Measurements from ENCODE around the gene ISCU. TPM values are rescaled to one million over a fixed set of nuclear protein-coding genes. Genes with fewer than 3 reads are reported as not detected.

Gene ISCU
- total and polyA plus RNA-seq, 4 experiments from 2014 or later: 182 to 316 (median 231) TPM

- CTCF ChIA-PET (ENCODE audit: partially characterized antibody): interaction anchor here (2.0 kb wide), 1 partner anchor 20 kb away, joined by 7 read pairs; no protein-coding TSS in a partner anchor
- H3K27ac Mint-ChIP-seq: peak within 1 kb of the TSS in 3 of 7 donors; percentile 28 to 53 (median 46)
Observed at GRCh38 chr12:108597559-108598471, 35.4 kb downstream of the ISCU start, which contains the start of gene TMEM119. Gene TMEM119, minus strand, starts transcription at chr12:108598084. Its CDS starts 5,701 bp downstream, at chr12:108592383.

GRCh38 chr12:108598553-108599250, 36.3 kb downstream of the ISCU start:
- intact Hi-C loops (cut with micrococcal nuclease): no loop called here
- H3K4me1 Mint-ChIP-seq: no peaks in the 10 kb centered on the region
- POLR2A ChIA-PET (ENCODE audit: partially characterized antibody): no interaction called here
- Histone ChIP-seq H3K4me3 (ENCODE audit: low read length in 2 of 2) (no peak overlapping the region), H3K27ac (ENCODE audit: low read depth, low read length) (no peak overlapping the region), H3K4me1 (ENCODE audit: insufficient read depth, low read length) (no peaks in the 10 kb centered on the region), H3K36me3 (ENCODE audit: insufficient read depth, low read length) (no peaks in the 10 kb centered on the region), H3K27me3 (ENCODE audit: insufficient read depth, low read length) (no peaks in the 10 kb centered on the region), H3K9me3 (ENCODE audit: control insufficient read depth in 1 of 2, low read length in 2 of 2) (no peaks in the 10 kb centered on the region)
- H3K27me3 Mint-ChIP-seq: no peaks in the 10 kb centered on the region
- DNase-seq: no peak
- CTCF ChIA-PET (ENCODE audit: partially characterized antibody): interaction anchor here (2.0 kb wide), 1 partner anchor 19 kb away, joined by 7 read pairs; no protein-coding TSS in a partner anchor
- no peak overlapping the region for H3K4me3 Mint-ChIP-seq
- no peaks in the 10 kb centered on the region for H3K9me3 Mint-ChIP-seq
- no peak overlapping the region for H3K27ac Mint-ChIP-seq
- H3K36me3 Mint-ChIP-seq: no peaks in the 10 kb centered on the region

More at GRCh38 chr12:108597559-108598471, 35.4 kb downstream of the ISCU start, which contains the start of gene TMEM119:
- Mint-ChIP-seq H3K27me3 (no peaks in the 10 kb centered on the region), H3K4me1 (no peaks in the 10 kb centered on the region), H3K9me3 (no peaks in the 10 kb centered on the region), H3K4me3 (no peak within 1 kb of the TSS), H3K36me3 (no peaks in the 10 kb centered on the region)
- H3K9me3 ChIP-seq (ENCODE audit: control insufficient read depth in 1 of 2, low read length in 2 of 2): no peaks in the 10 kb centered on the region
- no peaks in the 10 kb centered on the region for H3K27me3 ChIP-seq (ENCODE audit: insufficient read depth, low read length)
- POLR2A ChIA-PET (ENCODE audit: partially characterized antibody): no interaction called here
- no peak within 1 kb of the TSS for H3K4me3 ChIP-seq (ENCODE audit: low read length in 2 of 2)
- DNase-seq: no peak
- no peaks in the 10 kb centered on the region for H3K36me3 ChIP-seq (ENCODE audit: insufficient read depth, low read length)
- H3K4me1 ChIP-seq (ENCODE audit: insufficient read depth, low read length): no peaks in the 10 kb centered on the region
- intact Hi-C loops (cut with micrococcal nuclease): no loop called here
- H3K27ac ChIP-seq (ENCODE audit: low read depth, low read length): no peak within 1 kb of the TSS

- Mint-ChIP-seq H3K27ac (no peak overlapping the region), H3K36me3 (no peaks in the 10 kb centered on the region)
- CTCF ChIA-PET (ENCODE audit: partially characterized antibody): interaction anchor here (2.7 kb wide), 1 partner anchor 18 kb away, joined by 13 read pairs; no protein-coding TSS in a partner anchor
Observed at GRCh38 chr12:108599541-108599940, 37.1 kb downstream of the ISCU start.

GRCh38 chr12:108599948-108600701, 37.7 kb downstream of the ISCU start:
- intact Hi-C loops (cut with micrococcal nuclease): no loop called here
- no peaks in the 10 kb centered on the region for H3K4me1 Mint-ChIP-seq
- no peaks in the 10 kb centered on the region for H3K9me3 Mint-ChIP-seq
- H3K27ac Mint-ChIP-seq: no peak overlapping the region
- Histone ChIP-seq H3K4me3 (ENCODE audit: low read length in 2 of 2) (no peak overlapping the region), H3K9me3 (ENCODE audit: control insufficient read depth in 1 of 2, low read length in 2 of 2) (no peaks in the 10 kb centered on the region), H3K36me3 (ENCODE audit: insufficient read depth, low read length) (no peaks in the 10 kb centered on the region), H3K4me1 (ENCODE audit: insufficient read depth, low read length) (no peaks in the 10 kb centered on the region), H3K27ac (ENCODE audit: low read depth, low read length) (no peak overlapping the region), H3K27me3 (ENCODE audit: insufficient read depth, low read length) (no peaks in the 10 kb centered on the region)
- H3K4me3 Mint-ChIP-seq: no peak overlapping the region
- no peaks in the 10 kb centered on the region for H3K36me3 Mint-ChIP-seq
- no peaks in the 10 kb centered on the region for H3K27me3 Mint-ChIP-seq
- CTCF ChIA-PET (ENCODE audit: partially characterized antibody): interaction anchor here (2.7 kb wide), 1 partner anchor 17 kb away, joined by 13 read pairs; no protein-coding TSS in a partner anchor
- POLR2A ChIA-PET (ENCODE audit: partially characterized antibody): no interaction called here
- no peak for DNase-seq

More at GRCh38 chr12:108599541-108599940, 37.1 kb downstream of the ISCU start:
- Mint-ChIP-seq H3K9me3 (no peaks in the 10 kb centered on the region), H3K27me3 (no peaks in the 10 kb centered on the region), H3K4me1 (no peaks in the 10 kb centered on the region), H3K4me3 (no peak overlapping the region)
- POLR2A ChIA-PET (ENCODE audit: partially characterized antibody): no interaction called here
- no peaks in the 10 kb centered on the region for H3K36me3 ChIP-seq (ENCODE audit: insufficient read depth, low read length)
- no peak overlapping the region for H3K27ac ChIP-seq (ENCODE audit: low read depth, low read length)
- H3K4me1 ChIP-seq (ENCODE audit: insufficient read depth, low read length): no peaks in the 10 kb centered on the region
- H3K27me3 ChIP-seq (ENCODE audit: insufficient read depth, low read length): no peaks in the 10 kb centered on the region
- DNase-seq: no peak
- H3K4me3 ChIP-seq (ENCODE audit: low read length in 2 of 2): no peak overlapping the region
- intact Hi-C loops (cut with micrococcal nuclease): no loop called here
- no peaks in the 10 kb centered on the region for H3K9me3 ChIP-seq (ENCODE audit: control insufficient read depth in 1 of 2, low read length in 2 of 2)

- CTCF ChIA-PET (ENCODE audit: partially characterized antibody): interaction anchor here (2.7 kb wide), 1 partner anchor 16 kb away, joined by 13 read pairs; no protein-coding TSS in a partner anchor
- Mint-ChIP-seq H3K36me3 (no peaks in the 10 kb centered on the region), H3K4me3 (no peak overlapping the region), H3K27me3 (no peaks in the 10 kb centered on the region), H3K27ac (no peak overlapping the region), H3K4me1 (no peaks in the 10 kb centered on the region), H3K9me3 (no peaks in the 10 kb centered on the region)
- intact Hi-C loops (cut with micrococcal nuclease): no loop called here
- Histone ChIP-seq H3K27me3 (ENCODE audit: insufficient read depth, low read length) (no peaks in the 10 kb centered on the region), H3K9me3 (ENCODE audit: control insufficient read depth in 1 of 2, low read length in 2 of 2) (no peaks in the 10 kb centered on the region), H3K4me1 (ENCODE audit: insufficient read depth, low read length) (no peaks in the 10 kb centered on the region), H3K27ac (ENCODE audit: low read depth, low read length) (no peak overlapping the region), H3K4me3 (ENCODE audit: low read length in 2 of 2) (no peak overlapping the region), H3K36me3 (ENCODE audit: insufficient read depth, low read length) (no peaks in the 10 kb centered on the region)
- POLR2A ChIA-PET (ENCODE audit: partially characterized antibody): no interaction called here
- DNase-seq: no peak
Observed at GRCh38 chr12:108600702-108601007, 38.3 kb downstream of the ISCU start.

GRCh38 chr12:108602209-108602705, 39.9 kb downstream of the ISCU start:
- H3K27me3 ChIP-seq (ENCODE audit: insufficient read depth, low read length): no peaks in the 10 kb centered on the region
- Mint-ChIP-seq H3K4me1 (no peaks in the 10 kb centered on the region), H3K9me3 (no peaks in the 10 kb centered on the region), H3K27me3 (no peaks in the 10 kb centered on the region), H3K4me3 (no peak overlapping the region), H3K36me3 (no peaks in the 10 kb centered on the region), H3K27ac (no peak overlapping the region)
- no peaks in the 10 kb centered on the region for H3K9me3 ChIP-seq (ENCODE audit: control insufficient read depth in 1 of 2, low read length in 2 of 2)
- DNase-seq: no peak
- H3K4me3 ChIP-seq (ENCODE audit: low read length in 2 of 2): no peak overlapping the region
- CTCF ChIA-PET (ENCODE audit: partially characterized antibody): no interaction called here
- intact Hi-C loops (cut with micrococcal nuclease): no loop called here
- H3K36me3 ChIP-seq (ENCODE audit: insufficient read depth, low read length): no peaks in the 10 kb centered on the region
- POLR2A ChIA-PET (ENCODE audit: partially characterized antibody): no interaction called here
- H3K27ac ChIP-seq (ENCODE audit: low read depth, low read length): no peak overlapping the region
- H3K4me1 ChIP-seq (ENCODE audit: insufficient read depth, low read length): no peaks in the 10 kb centered on the region
